HCT116 (cell line): ENCODE measurements around the gene ALDOA.

ENCODE experiments used
- CEBPB ChIP-seq: IDR thresholded peaks from 2 replicates; pipeline ENCODE4 v1.6.1; 2012; ENCODE audit warnings: low read depth
- EGR1 ChIP-seq: IDR thresholded peaks from 2 replicates; pipeline ENCODE4 v1.6.1; 2012; ENCODE audit warnings: low read depth
- ELF1 ChIP-seq: IDR thresholded peaks from 2 replicates; pipeline ENCODE4 v1.6.1; 2012; ENCODE audit warnings: low read depth, borderline replicate concordance
- EZH2 ChIP-seq: fragments of 200-600 bp; sonication (generic); IDR thresholded peaks from 2 replicates; pipeline ENCODE4 v1.6.1; 2017; ENCODE audit warnings: antibody characterized with exemption, mixed run types
- EZH2phosphoT487 ChIP-seq: fragments of 200-600 bp; IDR thresholded peaks from 2 replicates; pipeline ENCODE4 v1.6.1; 2018; ENCODE audit warnings: antibody characterized with exemption, borderline replicate concordance
- MAX ChIP-seq: IDR thresholded peaks from 2 replicates; pipeline ENCODE4 v1.6.1; 2012
- POLR2A ChIP-seq: IDR thresholded peaks from 2 replicates; pipeline ENCODE4 v1.7.0; 2011; ENCODE audit warnings: borderline replicate concordance; ENCODE audit not compliant: insufficient read depth, insufficient read length; ENCODE audit errors: extremely low read depth
- POLR2AphosphoS5 ChIP-seq: IDR thresholded peaks from 2 replicates; pipeline ENCODE4 v1.6.1; 2011; ENCODE audit warnings: mild to moderate bottlenecking, low read depth, low read length, moderate library complexity
- RAD21 ChIP-seq: IDR thresholded peaks from 2 replicates; pipeline ENCODE4 v1.6.1; 2012; ENCODE audit warnings: low read depth, mild to moderate bottlenecking
- SRF ChIP-seq: IDR thresholded peaks from 2 replicates; pipeline ENCODE4 v1.6.1; 2012; ENCODE audit warnings: low read depth
- YY1 ChIP-seq: IDR thresholded peaks from 2 replicates; pipeline ENCODE4 v1.6.1; 2011; ENCODE audit warnings: low read length, low read depth, moderate library complexity, mild to moderate bottlenecking; ENCODE audit not compliant: insufficient replicate concordance; ENCODE audit errors: extremely low read depth
- ZNF274 ChIP-seq: fragments of 200-500 bp; sonication (Bioruptor generic); IDR thresholded peaks from 2 replicates; pipeline ENCODE4 v1.6.1; 2014; ENCODE audit warnings: mild to moderate bottlenecking, low read depth, low read length, inconsistent platforms
- TF ChIP-seq, protein P1 (sequence below), 3 experiments: fragments of 200-600 bp in 1 of 3; sonication (generic) in 1 of 3; IDR thresholded peaks in 2 of 3; conservative IDR thresholded peaks in 1 of 3; 2 replicates each; pipeline ENCODE4 v1.5.1; 2012 to 2017; ENCODE audit warnings: low read depth in 2 of 3, low read length in 2 of 3, antibody characterized with exemption in 1 of 3, borderline replicate concordance in 1 of 3, control low read depth in 1 of 3, mild to moderate bottlenecking in 1 of 3, mixed read lengths in 1 of 3, mixed run types in 1 of 3, moderate library complexity in 1 of 3; ENCODE audit not compliant: insufficient read depth in 1 of 3
- TF ChIP-seq, protein P2 (sequence below): IDR thresholded peaks from 2 replicates; pipeline ENCODE4 v1.6.1; 2012; ENCODE audit warnings: low read depth

DNA sequence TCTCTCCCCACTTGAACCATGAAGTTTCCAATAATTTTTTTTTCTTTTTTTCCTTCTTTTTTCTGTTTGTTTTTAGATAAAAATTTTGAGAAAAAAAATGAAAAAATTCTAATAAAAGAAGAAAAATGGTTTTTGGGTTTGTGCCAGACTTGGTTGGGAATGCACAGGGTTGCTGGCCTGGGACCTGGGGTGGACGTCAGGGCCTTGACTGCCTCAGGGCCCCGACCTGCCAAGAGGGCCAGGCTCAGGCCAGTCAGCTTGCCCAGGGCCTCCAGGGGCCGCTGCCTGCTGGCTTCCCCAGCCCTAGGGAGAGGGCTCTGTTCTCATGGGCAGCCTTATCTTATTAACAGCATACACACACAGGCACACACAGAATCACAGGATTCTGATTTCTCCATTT lies 19.7 kb downstream of the ALDOA start:
- TF ChIP-seq POLR2AphosphoS5 (no peak), SRF (no peak), EZH2 (no peak), ELF1 (no peak), ZNF274 (no peak), EZH2phosphoT487 (no peak), POLR2A (no peak), RAD21 (no peak), MAX (no peak), EGR1 (no peak), YY1 (no peak), CEBPB (no peak)
- TF ChIP-seq, protein P1, sequence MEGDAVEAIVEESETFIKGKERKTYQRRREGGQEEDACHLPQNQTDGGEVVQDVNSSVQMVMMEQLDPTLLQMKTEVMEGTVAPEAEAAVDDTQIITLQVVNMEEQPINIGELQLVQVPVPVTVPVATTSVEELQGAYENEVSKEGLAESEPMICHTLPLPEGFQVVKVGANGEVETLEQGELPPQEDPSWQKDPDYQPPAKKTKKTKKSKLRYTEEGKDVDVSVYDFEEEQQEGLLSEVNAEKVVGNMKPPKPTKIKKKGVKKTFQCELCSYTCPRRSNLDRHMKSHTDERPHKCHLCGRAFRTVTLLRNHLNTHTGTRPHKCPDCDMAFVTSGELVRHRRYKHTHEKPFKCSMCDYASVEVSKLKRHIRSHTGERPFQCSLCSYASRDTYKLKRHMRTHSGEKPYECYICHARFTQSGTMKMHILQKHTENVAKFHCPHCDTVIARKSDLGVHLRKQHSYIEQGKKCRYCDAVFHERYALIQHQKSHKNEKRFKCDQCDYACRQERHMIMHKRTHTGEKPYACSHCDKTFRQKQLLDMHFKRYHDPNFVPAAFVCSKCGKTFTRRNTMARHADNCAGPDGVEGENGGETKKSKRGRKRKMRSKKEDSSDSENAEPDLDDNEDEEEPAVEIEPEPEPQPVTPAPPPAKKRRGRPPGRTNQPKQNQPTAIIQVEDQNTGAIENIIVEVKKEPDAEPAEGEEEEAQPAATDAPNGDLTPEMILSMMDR (IDR thresholded peaks at IDR 0.05 in 2 of 3, conservative IDR thresholded peaks at IDR 0.05 in 1 of 3; ENCODE audit: borderline replicate concordance in 1 of 3, insufficient read depth in 1 of 3, low read depth in 2 of 3, low read length in 2 of 3): no peak
- TF ChIP-seq, protein P2, sequence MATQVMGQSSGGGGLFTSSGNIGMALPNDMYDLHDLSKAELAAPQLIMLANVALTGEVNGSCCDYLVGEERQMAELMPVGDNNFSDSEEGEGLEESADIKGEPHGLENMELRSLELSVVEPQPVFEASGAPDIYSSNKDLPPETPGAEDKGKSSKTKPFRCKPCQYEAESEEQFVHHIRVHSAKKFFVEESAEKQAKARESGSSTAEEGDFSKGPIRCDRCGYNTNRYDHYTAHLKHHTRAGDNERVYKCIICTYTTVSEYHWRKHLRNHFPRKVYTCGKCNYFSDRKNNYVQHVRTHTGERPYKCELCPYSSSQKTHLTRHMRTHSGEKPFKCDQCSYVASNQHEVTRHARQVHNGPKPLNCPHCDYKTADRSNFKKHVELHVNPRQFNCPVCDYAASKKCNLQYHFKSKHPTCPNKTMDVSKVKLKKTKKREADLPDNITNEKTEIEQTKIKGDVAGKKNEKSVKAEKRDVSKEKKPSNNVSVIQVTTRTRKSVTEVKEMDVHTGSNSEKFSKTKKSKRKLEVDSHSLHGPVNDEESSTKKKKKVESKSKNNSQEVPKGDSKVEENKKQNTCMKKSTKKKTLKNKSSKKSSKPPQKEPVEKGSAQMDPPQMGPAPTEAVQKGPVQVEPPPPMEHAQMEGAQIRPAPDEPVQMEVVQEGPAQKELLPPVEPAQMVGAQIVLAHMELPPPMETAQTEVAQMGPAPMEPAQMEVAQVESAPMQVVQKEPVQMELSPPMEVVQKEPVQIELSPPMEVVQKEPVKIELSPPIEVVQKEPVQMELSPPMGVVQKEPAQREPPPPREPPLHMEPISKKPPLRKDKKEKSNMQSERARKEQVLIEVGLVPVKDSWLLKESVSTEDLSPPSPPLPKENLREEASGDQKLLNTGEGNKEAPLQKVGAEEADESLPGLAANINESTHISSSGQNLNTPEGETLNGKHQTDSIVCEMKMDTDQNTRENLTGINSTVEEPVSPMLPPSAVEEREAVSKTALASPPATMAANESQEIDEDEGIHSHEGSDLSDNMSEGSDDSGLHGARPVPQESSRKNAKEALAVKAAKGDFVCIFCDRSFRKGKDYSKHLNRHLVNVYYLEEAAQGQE: no peak
